Smooth muscle cell (in vitro differentiated cells): ENCODE data around the gene HNMT. TPM values are rescaled to one million over a fixed set of nuclear protein-coding genes. Genes with fewer than 3 reads are reported as not detected.

Experiments
- DNase-seq: peaks from one replicate; lab custom pipeline; 2025; ENCODE audit not compliant: unreplicated experiment; lab: John Stamatoyannopoulos, UW
- H2AFZ ChIP-seq: fragments of 200-600 bp; sonication (generic); 2 replicates; pipeline ENCODE4 v1.6.0; 2016; ENCODE audit warnings: antibody characterized with exemption, low read depth, mild to moderate bottlenecking
- H3F3A ChIP-seq: fragments of 200-600 bp; sonication (generic); 2 replicates; pipeline ENCODE4 v1.6.0; 2017; ENCODE audit warnings: antibody characterized with exemption, low read depth
- H3K27ac ChIP-seq: fragments of 200-600 bp; sonication (generic); 2 replicates; pipeline ENCODE4 v1.5.1; 2016; ENCODE audit warnings: low read depth, mild to moderate bottlenecking
- H3K27me3 ChIP-seq: fragments of 200-600 bp; sonication (generic); 2 replicates; pipeline ENCODE4 v1.6.1; 2016; ENCODE audit warnings: low read depth, mild to moderate bottlenecking
- H3K36me3 ChIP-seq: fragments of 200-600 bp; sonication (generic); 2 replicates; pipeline ENCODE4 v1.5.1; 2016; ENCODE audit warnings: low read depth
- H3K4me1 ChIP-seq: fragments of 200-600 bp; sonication (generic); 2 replicates; pipeline ENCODE4 v1.5.1; 2016; ENCODE audit warnings: low read depth
- H3K4me2 ChIP-seq: fragments of 200-600 bp; sonication (generic); 2 replicates; pipeline ENCODE4 v1.6.0; 2016; ENCODE audit warnings: mild to moderate bottlenecking
- H3K4me3 ChIP-seq: fragments of 200-600 bp; sonication (generic); 2 replicates; pipeline ENCODE4 v1.5.1; 2016; ENCODE audit warnings: mild to moderate bottlenecking
- H3K79me2 ChIP-seq: fragments of 200-600 bp; sonication (generic); 2 replicates; pipeline ENCODE4 v1.6.0; 2016; ENCODE audit warnings: low read depth, mild to moderate bottlenecking
- H3K9ac ChIP-seq: fragments of 200-600 bp; sonication (generic); 2 replicates; pipeline ENCODE4 v1.6.0; 2016; ENCODE audit warnings: low read depth
- H3K9me3 ChIP-seq: fragments of 200-600 bp; sonication (generic); replicated peaks from 2 replicates; pipeline ENCODE4 v1.5.1; 2016; ENCODE audit warnings: low read depth
- H4K20me1 ChIP-seq: fragments of 200-600 bp; sonication (generic); 2 replicates; pipeline ENCODE4 v1.6.0; 2016; ENCODE audit warnings: low read depth
- CTCF ChIP-seq: fragments of 200-600 bp; sonication (generic); IDR thresholded peaks from 2 replicates; pipeline ENCODE4 v1.5.1; 2017; ENCODE audit warnings: borderline replicate concordance, mild to moderate bottlenecking, antibody characterized with exemption; ENCODE audit not compliant: insufficient read depth, poor library complexity, severe bottlenecking
- WGBS: methylation state at CpG from one replicate; pipeline ENCODE4 v1.1.7; 2016; ENCODE audit warnings: low lambda C conversion rate; 5-methylcytosine and 5-hydroxymethylcytosine counted together
- polyA plus RNA-seq: library from polyadenylated mRNA; unstranded; fragments of >200 nt; fragmentation: Nextera tagmentation; extraction: Ambion mirVana; gene quantifications from 2 replicates; pipeline ENCODE4 v1.2.1, GENCODE V29; 2016
- total RNA-seq: library from RNA; depleted of rRNA; stranded (reverse); fragments of >200 nt; gene quantifications from 2 replicates; pipeline ENCODE4 v1.2.3, GENCODE V29; 2014

HNMT gene
- total and polyA plus RNA-seq, 2 experiments from 2014 or later: 3.6 to 9.6 TPM

GRCh38 chr2:137947728-137948336, 16.4 kb upstream of the HNMT start:
- H3K27ac ChIP-seq: no peak overlapping the region

GRCh38 chr2:137948894-137949293, 15.4 kb upstream of the HNMT start:
- Histone ChIP-seq H3K9ac (no peak overlapping the region), H3K9me3 (no peaks in the 10 kb centered on the region), H3K4me3 (no peak overlapping the region), H3K4me1 (no peaks in the 10 kb centered on the region), H3F3A (no peaks in the 10 kb centered on the region), H3K79me2 (no peaks in the 10 kb centered on the region), H3K27me3 (no peaks in the 10 kb centered on the region), H4K20me1 (no peaks in the 10 kb centered on the region), H3K27ac (no peak overlapping the region), H2AFZ (no peak overlapping the region), H3K36me3 (no peaks in the 10 kb centered on the region), H3K4me2 (no peak overlapping the region)
- no peak for TF ChIP-seq CTCF
- 68% methylated on average over 7 of the region's 7 CpGs for WGBS
- no peak for DNase-seq

More at GRCh38 chr2:137947728-137948336, 16.4 kb upstream of the HNMT start:
- Histone ChIP-seq H3K79me2 (no peaks in the 10 kb centered on the region), H4K20me1 (no peaks in the 10 kb centered on the region), H3K9ac (no peak overlapping the region), H3K27me3 (no peaks in the 10 kb centered on the region), H3K4me1 (no peaks in the 10 kb centered on the region), H3K4me2 (no peak overlapping the region), H2AFZ (no peak overlapping the region), H3K9me3 (no peaks in the 10 kb centered on the region), H3K36me3 (no peaks in the 10 kb centered on the region), H3K4me3 (no peak overlapping the region), H3F3A (no peaks in the 10 kb centered on the region)
- TF ChIP-seq CTCF: peak; percentile 63
- WGBS: 37% methylated on average over 4 of the region's 4 CpGs
- DNase-seq: no peak

GRCh38 chr2:137950238-137950637, 14.0 kb upstream of the HNMT start:
- H3K4me2 ChIP-seq: no peak overlapping the region
- H3K79me2 ChIP-seq: no peaks in the 10 kb centered on the region
- H2AFZ ChIP-seq: no peak overlapping the region
- no peaks in the 10 kb centered on the region for H4K20me1 ChIP-seq
- no peaks in the 10 kb centered on the region for H3K27me3 ChIP-seq
- H3K4me1 ChIP-seq: no peaks in the 10 kb centered on the region
- DNase-seq: no peak
- H3K4me3 ChIP-seq: no peak overlapping the region
- no peak for TF ChIP-seq CTCF
- H3K9me3 ChIP-seq: no peaks in the 10 kb centered on the region
- WGBS: 92% methylated on average over 4 of the region's 4 CpGs
- no peaks in the 10 kb centered on the region for H3F3A ChIP-seq
- no peak overlapping the region for H3K27ac ChIP-seq
- no peak overlapping the region for H3K9ac ChIP-seq
- H3K36me3 ChIP-seq: no peaks in the 10 kb centered on the region

- H3K27ac ChIP-seq: peak overlapping the region; percentile 45
- no peaks in the 10 kb centered on the region for H3K36me3 ChIP-seq
- H3K27me3 ChIP-seq: no peaks in the 10 kb centered on the region
- no peaks in the 10 kb centered on the region for H3K79me2 ChIP-seq
- H3K4me3 ChIP-seq: no peak overlapping the region
- no peaks in the 10 kb centered on the region for H3F3A ChIP-seq
- no peak for DNase-seq
- H4K20me1 ChIP-seq: no peaks in the 10 kb centered on the region
- no peak overlapping the region for H3K4me2 ChIP-seq
- whole genome bisulfite sequencing: 35% methylated on average over 3 of the region's 3 CpGs
- no peaks in the 10 kb centered on the region for H3K4me1 ChIP-seq
- TF ChIP-seq CTCF: no peak
- no peak overlapping the region for H2AFZ ChIP-seq
- H3K9ac ChIP-seq: no peak overlapping the region
- H3K9me3 ChIP-seq: no peaks in the 10 kb centered on the region
Measured at GRCh38 chr2:137951586-137951985, 12.7 kb upstream of the HNMT start.
